HepG2 (cell line): ENCODE measurements around the gene LIPC. TPM values are rescaled to one million over a fixed set of nuclear protein-coding genes. Genes with fewer than 3 reads are reported as not detected.

Source experiments
- ATAC-seq: fragments of 200-7000 bp; cut with Tn5 transposase; 3 replicates; pipeline ENCODE4 v1.9.1; 2020; ENCODE audit warnings: mild to moderate bottlenecking, moderate library complexity
- BruUV-seq: library from RNA; stranded (reverse); fragments of 400-500 nt; replicated peaks from 2 replicates; lab custom pipeline; 2021; lab: Mats Ljungman, UMichigan
- CTCF ChIA-PET: fragments of 300-600 bp; formaldehyde crosslinking; extraction: SDS; loops from one replicate; lab custom pipeline; 2021; ENCODE audit warnings: low total read pairs, inconsistent platforms, low intra/inter-chr PET ratio; lab: Yijun Ruan, JAX
- POLR2A ChIA-PET: fragments of 350-600 bp; sonication (Branson Sonifier 250); formaldehyde crosslinking; loops from one replicate; lab custom pipeline; 2020; ENCODE audit warnings: antibody characterized with exemption, inconsistent platforms; lab: Yijun Ruan, JAX
- DNase-seq: peaks from one replicate; pipeline ENCODE4 v3.0.0-alpha.2; 2015; ENCODE audit warnings: low spot score
- FAIRE-seq: peaks from 3 replicates; lab custom pipeline; 2011; peaks lifted over from hg19 to GRCh38; lab: Jason Lieb, UNC
- H2AFZ ChIP-seq: one replicate; pipeline ENCODE4 v1.6.1; 2011; ENCODE audit warnings: low read length, inconsistent platforms
- H3K27ac ChIP-seq: fragments of 300-600 bp; 3 replicates; pipeline ENCODE4 v1.8.0; 2011; ENCODE audit warnings: mixed run types, mild to moderate bottlenecking, mixed read lengths, low read length, inconsistent platforms; ENCODE audit not compliant: insufficient read depth; ENCODE audit errors: extremely low read length
- H3K27me3 ChIP-seq, 2 experiments: fragments of 200-600 bp in 1 of 2; 2 replicates in 1 of 2; 3 replicates in 1 of 2; pipeline versions ENCODE4 v1.6.0 to v1.8.0; 2011; ENCODE audit warnings: low read length in 2 of 2, mild to moderate bottlenecking in 2 of 2, moderate library complexity in 2 of 2, inconsistent platforms in 1 of 2; ENCODE audit not compliant: insufficient read depth in 2 of 2, control insufficient read depth in 1 of 2
- H3K36me3 ChIP-seq, 2 experiments: fragments of 200-600 bp in 1 of 2; replicated peaks in 1 of 2; 2 replicates in 1 of 2; 3 replicates in 1 of 2; pipeline versions ENCODE4 v1.5.1 to v1.8.0; 2011; ENCODE audit warnings: low read length in 2 of 2, inconsistent platforms in 1 of 2; ENCODE audit not compliant: insufficient read depth in 2 of 2, control insufficient read depth in 1 of 2
- H3K4me1 ChIP-seq: 2 replicates; pipeline ENCODE4 v1.5.1; 2012; ENCODE audit warnings: low read length, inconsistent platforms; ENCODE audit not compliant: insufficient read depth
- H3K4me2 ChIP-seq: 2 replicates; pipeline ENCODE4 v1.6.0; 2011; ENCODE audit warnings: low read depth, low read length, inconsistent platforms
- H3K4me3 ChIP-seq, 3 experiments: fragments of 200-600 bp in 1 of 3; sonication (generic), shearing (Covaris generic) in 1 of 3; replicated peaks in 1 of 3; 2 replicates each; pipeline ENCODE4 v1.5.1; 2011 to 2016; ENCODE audit warnings: low read length in 3 of 3, inconsistent platforms in 2 of 3, low read depth in 2 of 3, mild to moderate bottlenecking in 2 of 3, control low read depth in 1 of 3, mixed read lengths in 1 of 3; ENCODE audit not compliant: insufficient read depth in 1 of 3
- H3K79me2 ChIP-seq: one replicate; pipeline ENCODE4 v1.6.1; 2011; ENCODE audit warnings: low read length, inconsistent platforms; ENCODE audit not compliant: insufficient read depth
- H3K9ac ChIP-seq: 2 replicates; pipeline ENCODE4 v1.6.0; 2011; ENCODE audit warnings: mild to moderate bottlenecking, low read depth, low read length, inconsistent platforms; ENCODE audit not compliant: insufficient read depth
- H3K9me3 ChIP-seq: 2 replicates; pipeline ENCODE4 v1.5.1; 2012; ENCODE audit warnings: mild to moderate bottlenecking, low read length
- H4K20me1 ChIP-seq: 2 replicates; pipeline ENCODE4 v1.6.0; 2011; ENCODE audit warnings: inconsistent platforms, mild to moderate bottlenecking, low read length, moderate library complexity; ENCODE audit not compliant: insufficient read depth
- KMT2B ChIP-seq: IDR thresholded peaks from 2 replicates; pipeline ENCODE4 v1.6.1; 2016; ENCODE audit warnings: missing genetic modification reagents, missing compliant biosample characterization
- MYNN ChIP-seq: sonication (generic); formaldehyde crosslinking; IDR thresholded peaks from 2 replicates; pipeline ENCODE4 v1.4.0; 2020; ENCODE audit warnings: mild to moderate bottlenecking, low read depth, missing genetic modification reagents
- ZNF253 ChIP-seq: sonication (generic); formaldehyde crosslinking; IDR thresholded peaks from 2 replicates; pipeline ENCODE4 v1.8.0; 2022; ENCODE audit warnings: mild to moderate bottlenecking, missing genetic modification reagents, borderline replicate concordance
- ZNF383 ChIP-seq: sonication (generic); formaldehyde crosslinking; IDR thresholded peaks from 2 replicates; pipeline ENCODE4 v1.4.0; 2020; ENCODE audit warnings: missing genetic modification reagents, mild to moderate bottlenecking, borderline replicate concordance
- WGBS: methylation state at CpG from one replicate; pipeline ENCODE4 v1.1.6; 2017; ENCODE audit warnings: low lambda C conversion rate; 5-methylcytosine and 5-hydroxymethylcytosine counted together
- in situ Hi-C: cut with HindIII; loops from 2 replicates; pipeline ENCODE4 v1.10.0; 2017; ENCODE audit warnings: low pct_unique_long_range_greater_than_20kb; ENCODE audit not compliant: extremely low pct_ligation_motif_present
- intact Hi-C: fragments of 100-400 bp; cut with micrococcal nuclease; formaldehyde crosslinking; loops from one replicate; pipeline ENCODE4 v1.10.0; 2022; ENCODE audit not compliant: unreplicated experiment
- polyA plus RNA-seq, 8 experiments: library from polyadenylated mRNA; depleted of rRNA in 3 of 8; stranded (reverse) in 7 of 8; unstranded in 1 of 8; fragments of >200 nt; fragmentation: Illumina TruSeq in 4 of 8; extraction: Trizol in 4 of 8; gene quantifications; 2 replicates each; pipeline versions ENCODE4 v1.2.1 to v1.2.3, GENCODE V29; 2011 to 2016; ENCODE audit warnings: low read depth in 4 of 8, missing spikeins in 1 of 8, mixed read lengths in 1 of 8; ENCODE audit not compliant: insufficient read depth in 1 of 8
- total RNA-seq, 5 experiments: library from RNA; depleted of rRNA; stranded (reverse); fragments of >200 nt; fragmentation: Illumina TruSeq; extraction: Trizol; gene quantifications; 2 replicates each; pipeline ENCODE4 v1.2.3, GENCODE V29; 2016; ENCODE audit warnings: low read depth in 1 of 5
- TF ChIP-seq, protein P1 (sequence below): IDR thresholded peaks from 2 replicates; pipeline ENCODE4 v1.4.0; 2020; ENCODE audit warnings: mild to moderate bottlenecking, missing genetic modification reagents
- TF ChIP-seq, protein P2 (sequence below): sonication (generic); formaldehyde crosslinking; IDR thresholded peaks from 2 replicates; pipeline ENCODE4 v1.4.0; 2020; ENCODE audit warnings: missing genetic modification reagents
- TF ChIP-seq, protein P3 (sequence below): sonication (generic); formaldehyde crosslinking; IDR thresholded peaks from 2 replicates; pipeline ENCODE4 v1.5.0; 2020; ENCODE audit warnings: mild to moderate bottlenecking, missing genetic modification reagents, borderline replicate concordance
- TF ChIP-seq, protein P4 (sequence below): IDR thresholded peaks from 2 replicates; pipeline ENCODE4 v1.6.1; 2016

The LIPC gene
- total and polyA plus RNA-seq, 2 of the 13 experiments (the other 11 are each of a cell fraction or from before 2014, with no cell fraction given) = 26.0 to 38.0 TPM

GRCh38 chr15:58572521-58572920 lies 140.7 kb downstream of the LIPC start:
- Histone ChIP-seq H3K4me3 (no peak overlapping the region), H3K4me2 (no peak overlapping the region), H3K36me3 (no peaks in the 10 kb centered on the region), H3K27ac (no peak overlapping the region), H4K20me1 (no peaks in the 10 kb centered on the region), H3K9ac (no peak overlapping the region), H2AFZ (no peak overlapping the region), H3K4me1 (peaks cover 31% of the 10 kb centered on the region), H3K27me3 (no peaks in the 10 kb centered on the region), H3K9me3 (no peaks in the 10 kb centered on the region), H3K79me2 (no peaks in the 10 kb centered on the region)
- FAIRE-seq (no peak), ATAC-seq (no peak), DNase-seq (no peak)
- ChIA-PET CTCF (no interaction called here), POLR2A (interaction anchor here (1.2 kb wide), 2 partner anchors 44 to 239 kb away, joined by 3 to 6 read pairs; no protein-coding TSS in a partner anchor)
- WGBS = 94% methylated on average over 4 of the region's 4 CpGs
- intact Hi-C loops (no loop called here), in situ Hi-C loops (no loop called here)
- BruUV-seq = no TSS peak
- TF ChIP-seq KMT2B (no peak), MYNN (CRISPR knock-in tag) (no peak), ZNF383 (CRISPR knock-in tag) (no peak), ZNF253 (CRISPR knock-in tag) (no peak)
- TF ChIP-seq, protein P1, sequence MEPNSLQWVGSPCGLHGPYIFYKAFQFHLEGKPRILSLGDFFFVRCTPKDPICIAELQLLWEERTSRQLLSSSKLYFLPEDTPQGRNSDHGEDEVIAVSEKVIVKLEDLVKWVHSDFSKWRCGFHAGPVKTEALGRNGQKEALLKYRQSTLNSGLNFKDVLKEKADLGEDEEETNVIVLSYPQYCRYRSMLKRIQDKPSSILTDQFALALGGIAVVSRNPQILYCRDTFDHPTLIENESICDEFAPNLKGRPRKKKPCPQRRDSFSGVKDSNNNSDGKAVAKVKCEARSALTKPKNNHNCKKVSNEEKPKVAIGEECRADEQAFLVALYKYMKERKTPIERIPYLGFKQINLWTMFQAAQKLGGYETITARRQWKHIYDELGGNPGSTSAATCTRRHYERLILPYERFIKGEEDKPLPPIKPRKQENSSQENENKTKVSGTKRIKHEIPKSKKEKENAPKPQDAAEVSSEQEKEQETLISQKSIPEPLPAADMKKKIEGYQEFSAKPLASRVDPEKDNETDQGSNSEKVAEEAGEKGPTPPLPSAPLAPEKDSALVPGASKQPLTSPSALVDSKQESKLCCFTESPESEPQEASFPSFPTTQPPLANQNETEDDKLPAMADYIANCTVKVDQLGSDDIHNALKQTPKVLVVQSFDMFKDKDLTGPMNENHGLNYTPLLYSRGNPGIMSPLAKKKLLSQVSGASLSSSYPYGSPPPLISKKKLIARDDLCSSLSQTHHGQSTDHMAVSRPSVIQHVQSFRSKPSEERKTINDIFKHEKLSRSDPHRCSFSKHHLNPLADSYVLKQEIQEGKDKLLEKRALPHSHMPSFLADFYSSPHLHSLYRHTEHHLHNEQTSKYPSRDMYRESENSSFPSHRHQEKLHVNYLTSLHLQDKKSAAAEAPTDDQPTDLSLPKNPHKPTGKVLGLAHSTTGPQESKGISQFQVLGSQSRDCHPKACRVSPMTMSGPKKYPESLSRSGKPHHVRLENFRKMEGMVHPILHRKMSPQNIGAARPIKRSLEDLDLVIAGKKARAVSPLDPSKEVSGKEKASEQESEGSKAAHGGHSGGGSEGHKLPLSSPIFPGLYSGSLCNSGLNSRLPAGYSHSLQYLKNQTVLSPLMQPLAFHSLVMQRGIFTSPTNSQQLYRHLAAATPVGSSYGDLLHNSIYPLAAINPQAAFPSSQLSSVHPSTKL (CRISPR knock-in tag) = no peak
- TF ChIP-seq, protein P2, sequence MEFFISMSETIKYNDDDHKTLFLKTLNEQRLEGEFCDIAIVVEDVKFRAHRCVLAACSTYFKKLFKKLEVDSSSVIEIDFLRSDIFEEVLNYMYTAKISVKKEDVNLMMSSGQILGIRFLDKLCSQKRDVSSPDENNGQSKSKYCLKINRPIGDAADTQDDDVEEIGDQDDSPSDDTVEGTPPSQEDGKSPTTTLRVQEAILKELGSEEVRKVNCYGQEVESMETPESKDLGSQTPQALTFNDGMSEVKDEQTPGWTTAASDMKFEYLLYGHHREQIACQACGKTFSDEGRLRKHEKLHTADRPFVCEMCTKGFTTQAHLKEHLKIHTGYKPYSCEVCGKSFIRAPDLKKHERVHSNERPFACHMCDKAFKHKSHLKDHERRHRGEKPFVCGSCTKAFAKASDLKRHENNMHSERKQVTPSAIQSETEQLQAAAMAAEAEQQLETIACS (CRISPR knock-in tag) = no peak
- TF ChIP-seq, protein P3, sequence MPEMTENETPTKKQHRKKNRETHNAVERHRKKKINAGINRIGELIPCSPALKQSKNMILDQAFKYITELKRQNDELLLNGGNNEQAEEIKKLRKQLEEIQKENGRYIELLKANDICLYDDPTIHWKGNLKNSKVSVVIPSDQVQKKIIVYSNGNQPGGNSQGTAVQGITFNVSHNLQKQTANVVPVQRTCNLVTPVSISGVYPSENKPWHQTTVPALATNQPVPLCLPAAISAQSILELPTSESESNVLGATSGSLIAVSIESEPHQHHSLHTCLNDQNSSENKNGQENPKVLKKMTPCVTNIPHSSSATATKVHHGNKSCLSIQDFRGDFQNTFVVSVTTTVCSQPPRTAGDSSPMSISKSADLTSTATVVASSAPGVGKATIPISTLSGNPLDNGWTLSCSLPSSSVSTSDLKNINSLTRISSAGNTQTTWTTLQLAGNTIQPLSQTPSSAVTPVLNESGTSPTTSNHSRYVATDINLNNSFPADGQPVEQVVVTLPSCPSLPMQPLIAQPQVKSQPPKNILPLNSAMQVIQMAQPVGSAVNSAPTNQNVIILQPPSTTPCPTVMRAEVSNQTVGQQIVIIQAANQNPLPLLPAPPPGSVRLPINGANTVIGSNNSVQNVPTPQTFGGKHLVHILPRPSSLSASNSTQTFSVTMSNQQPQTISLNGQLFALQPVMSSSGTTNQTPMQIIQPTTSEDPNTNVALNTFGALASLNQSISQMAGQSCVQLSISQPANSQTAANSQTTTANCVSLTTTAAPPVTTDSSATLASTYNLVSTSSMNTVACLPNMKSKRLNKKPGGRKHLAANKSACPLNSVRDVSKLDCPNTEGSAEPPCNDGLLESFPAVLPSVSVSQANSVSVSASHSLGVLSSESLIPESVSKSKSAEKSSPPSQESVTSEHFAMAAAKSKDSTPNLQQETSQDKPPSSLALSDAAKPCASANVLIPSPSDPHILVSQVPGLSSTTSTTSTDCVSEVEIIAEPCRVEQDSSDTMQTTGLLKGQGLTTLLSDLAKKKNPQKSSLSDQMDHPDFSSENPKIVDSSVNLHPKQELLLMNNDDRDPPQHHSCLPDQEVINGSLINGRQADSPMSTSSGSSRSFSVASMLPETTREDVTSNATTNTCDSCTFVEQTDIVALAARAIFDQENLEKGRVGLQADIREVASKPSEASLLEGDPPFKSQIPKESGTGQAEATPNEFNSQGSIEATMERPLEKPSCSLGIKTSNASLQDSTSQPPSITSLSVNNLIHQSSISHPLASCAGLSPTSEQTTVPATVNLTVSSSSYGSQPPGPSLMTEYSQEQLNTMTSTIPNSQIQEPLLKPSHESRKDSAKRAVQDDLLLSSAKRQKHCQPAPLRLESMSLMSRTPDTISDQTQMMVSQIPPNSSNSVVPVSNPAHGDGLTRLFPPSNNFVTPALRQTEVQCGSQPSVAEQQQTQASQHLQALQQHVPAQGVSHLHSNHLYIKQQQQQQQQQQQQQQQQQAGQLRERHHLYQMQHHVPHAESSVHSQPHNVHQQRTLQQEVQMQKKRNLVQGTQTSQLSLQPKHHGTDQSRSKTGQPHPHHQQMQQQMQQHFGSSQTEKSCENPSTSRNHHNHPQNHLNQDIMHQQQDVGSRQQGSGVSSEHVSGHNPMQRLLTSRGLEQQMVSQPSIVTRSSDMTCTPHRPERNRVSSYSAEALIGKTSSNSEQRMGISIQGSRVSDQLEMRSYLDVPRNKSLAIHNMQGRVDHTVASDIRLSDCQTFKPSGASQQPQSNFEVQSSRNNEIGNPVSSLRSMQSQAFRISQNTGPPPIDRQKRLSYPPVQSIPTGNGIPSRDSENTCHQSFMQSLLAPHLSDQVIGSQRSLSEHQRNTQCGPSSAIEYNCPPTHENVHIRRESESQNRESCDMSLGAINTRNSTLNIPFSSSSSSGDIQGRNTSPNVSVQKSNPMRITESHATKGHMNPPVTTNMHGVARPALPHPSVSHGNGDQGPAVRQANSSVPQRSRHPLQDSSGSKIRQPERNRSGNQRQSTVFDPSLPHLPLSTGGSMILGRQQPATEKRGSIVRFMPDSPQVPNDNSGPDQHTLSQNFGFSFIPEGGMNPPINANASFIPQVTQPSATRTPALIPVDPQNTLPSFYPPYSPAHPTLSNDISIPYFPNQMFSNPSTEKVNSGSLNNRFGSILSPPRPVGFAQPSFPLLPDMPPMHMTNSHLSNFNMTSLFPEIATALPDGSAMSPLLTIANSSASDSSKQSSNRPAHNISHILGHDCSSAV (CRISPR knock-in tag) = no peak
- TF ChIP-seq, protein P4, sequence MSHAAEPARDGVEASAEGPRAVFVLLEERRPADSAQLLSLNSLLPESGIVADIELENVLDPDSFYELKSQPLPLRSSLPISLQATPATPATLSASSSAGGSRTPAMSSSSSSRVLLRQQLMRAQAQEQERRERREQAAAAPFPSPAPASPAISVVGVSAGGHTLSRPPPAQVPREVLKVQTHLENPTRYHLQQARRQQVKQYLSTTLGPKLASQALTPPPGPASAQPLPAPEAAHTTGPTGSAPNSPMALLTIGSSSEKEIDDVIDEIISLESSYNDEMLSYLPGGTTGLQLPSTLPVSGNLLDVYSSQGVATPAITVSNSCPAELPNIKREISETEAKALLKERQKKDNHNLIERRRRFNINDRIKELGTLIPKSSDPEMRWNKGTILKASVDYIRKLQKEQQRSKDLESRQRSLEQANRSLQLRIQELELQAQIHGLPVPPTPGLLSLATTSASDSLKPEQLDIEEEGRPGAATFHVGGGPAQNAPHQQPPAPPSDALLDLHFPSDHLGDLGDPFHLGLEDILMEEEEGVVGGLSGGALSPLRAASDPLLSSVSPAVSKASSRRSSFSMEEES = no peak
